ENCODE measurements around the gene ELFN2. TPM values are rescaled to one million over a fixed set of nuclear protein-coding genes. Genes with fewer than 3 reads are reported as not detected.

The ELFN2 gene
- total RNA-seq, 1 experiment from 2014 or later = 30.8 TPM

DNA sequence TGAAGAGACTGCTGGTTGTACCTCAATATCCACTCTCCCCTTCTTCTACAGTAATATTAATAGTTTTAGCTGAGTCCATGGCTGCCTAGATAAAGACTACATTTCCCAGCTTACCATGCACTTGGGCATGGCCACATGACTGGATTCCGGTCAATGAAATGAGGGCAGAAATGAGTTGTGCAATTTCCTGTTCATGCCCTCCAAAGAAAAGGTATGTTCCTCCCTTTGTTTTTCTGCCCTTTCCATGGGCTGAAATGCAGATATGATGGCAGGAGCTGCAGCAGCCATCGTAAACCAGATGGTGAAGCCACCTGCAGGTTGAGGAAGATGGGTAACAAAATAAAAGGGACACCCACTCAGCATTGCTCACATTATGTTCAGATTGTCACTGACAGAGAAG is 15.3 kb upstream of the ELFN2 start:
- peaks cover 3% of the 10 kb centered on the region; the same call in 1 of the 2 replicates for H3K9me3 ChIP-seq (ENCODE audit: insufficient read depth, low read depth)
- no peak overlapping the region for H3K4me3 ChIP-seq
- H3K79me2 ChIP-seq (ENCODE audit: low read depth) = no peaks in the 10 kb centered on the region
- H4K20me1 ChIP-seq (ENCODE audit: insufficient read depth) = no peaks in the 10 kb centered on the region
- CTCF ChIA-PET = no interaction called here
- intact Hi-C loops (cut with micrococcal nuclease; ENCODE audit: unreplicated experiment) = no loop called here
- H3K4me1 ChIP-seq (replicated peaks; ENCODE audit: insufficient read depth) = peaks cover 24% of the 10 kb centered on the region
- DNase-seq = peak in 1 of 2 experiments; percentile 76
- H3K4me2 ChIP-seq = peak overlapping the region; percentile 54; the same call in 1 of the 2 replicates
- H3K9me2 ChIP-seq (ENCODE audit: insufficient read depth) = no peaks in the 10 kb centered on the region
- H3K36me3 ChIP-seq (ENCODE audit: low read depth) = no peaks in the 10 kb centered on the region
- no peak overlapping the region for H2AFZ ChIP-seq
- H3K27me3 ChIP-seq (ENCODE audit: insufficient read depth, low read depth) = no peaks in the 10 kb centered on the region
- BruUV-seq (replicated peaks) = no TSS peak
- H3F3A ChIP-seq (ENCODE audit: insufficient read depth, low read depth) = peaks cover 29% of the 10 kb centered on the region
- H3K27ac ChIP-seq = peak overlapping the region; percentile 77
- TF ChIP-seq CTCF (conservative IDR thresholded peaks at IDR 0.05) (no peak), EZH2 (IDR thresholded peaks at IDR 0.05; ENCODE audit: low read depth) (no peak)
- POLR2A ChIA-PET (ENCODE audit: unreplicated experiment) = interaction anchor here (0.5 kb wide), 1 partner anchor 116 kb away, joined by 4 read pairs; no protein-coding TSS in a partner anchor

GRCh38 chr22:37442135-37442534 is 14.9 kb upstream of the ELFN2 start:
- peaks cover 29% of the 10 kb centered on the region for H3F3A ChIP-seq (ENCODE audit: insufficient read depth, low read depth)
- no peaks in the 10 kb centered on the region for H4K20me1 ChIP-seq (ENCODE audit: insufficient read depth)
- no peak overlapping the region for H2AFZ ChIP-seq
- H3K9me3 ChIP-seq (ENCODE audit: insufficient read depth, low read depth) = peaks cover 3% of the 10 kb centered on the region; the same call in 1 of the 2 replicates
- CTCF ChIA-PET = no interaction called here
- no peak for DNase-seq
- intact Hi-C loops (cut with micrococcal nuclease; ENCODE audit: unreplicated experiment) = no loop called here
- no peaks in the 10 kb centered on the region for H3K9me2 ChIP-seq (ENCODE audit: insufficient read depth)
- TF ChIP-seq CTCF (conservative IDR thresholded peaks at IDR 0.05) (no peak), EZH2 (IDR thresholded peaks at IDR 0.05; ENCODE audit: low read depth) (no peak)
- POLR2A ChIA-PET (ENCODE audit: unreplicated experiment) = interaction anchor here (0.5 kb wide), 1 partner anchor 115 kb away, joined by 4 read pairs; no protein-coding TSS in a partner anchor
- H3K36me3 ChIP-seq (ENCODE audit: low read depth) = no peaks in the 10 kb centered on the region
- H3K4me1 ChIP-seq (replicated peaks; ENCODE audit: insufficient read depth) = peaks cover 24% of the 10 kb centered on the region
- H3K4me3 ChIP-seq = no peak overlapping the region
- H3K27ac ChIP-seq = no peak overlapping the region
- no peaks in the 10 kb centered on the region for H3K27me3 ChIP-seq (ENCODE audit: insufficient read depth, low read depth)
- BruUV-seq (replicated peaks) = no TSS peak
- no peak overlapping the region for H3K4me2 ChIP-seq
- no peaks in the 10 kb centered on the region for H3K79me2 ChIP-seq (ENCODE audit: low read depth)

GRCh38 chr22:37440875-37441274 is 13.6 kb upstream of the ELFN2 start:
- H3K79me2 ChIP-seq (ENCODE audit: low read depth) = no peaks in the 10 kb centered on the region
- TF ChIP-seq EZH2 (IDR thresholded peaks at IDR 0.05; ENCODE audit: low read depth) = no peak
- TF ChIP-seq CTCF (conservative IDR thresholded peaks at IDR 0.05) = no peak
- H3K36me3 ChIP-seq (ENCODE audit: low read depth) = no peaks in the 10 kb centered on the region
- H3K27me3 ChIP-seq (ENCODE audit: insufficient read depth, low read depth) = no peaks in the 10 kb centered on the region
- no peak overlapping the region for H3K4me2 ChIP-seq
- no peak overlapping the region for H2AFZ ChIP-seq
- H3F3A ChIP-seq (ENCODE audit: insufficient read depth, low read depth) = peaks cover 29% of the 10 kb centered on the region
- intact Hi-C loops (cut with micrococcal nuclease; ENCODE audit: unreplicated experiment) = no loop called here
- ChIA-PET POLR2A (ENCODE audit: unreplicated experiment) (no interaction called here), CTCF (no interaction called here)
- H3K9me2 ChIP-seq (ENCODE audit: insufficient read depth) = no peaks in the 10 kb centered on the region
- peaks cover 24% of the 10 kb centered on the region for H3K4me1 ChIP-seq (replicated peaks; ENCODE audit: insufficient read depth)
- H3K9me3 ChIP-seq (ENCODE audit: insufficient read depth, low read depth) = peaks cover 3% of the 10 kb centered on the region; the same call in 1 of the 2 replicates
- no peak overlapping the region for H3K4me3 ChIP-seq
- no TSS peak for BruUV-seq (replicated peaks)
- H3K27ac ChIP-seq = no peak overlapping the region
- H4K20me1 ChIP-seq (ENCODE audit: insufficient read depth) = no peaks in the 10 kb centered on the region
- no peak for DNase-seq
